Fibroblast of the aortic adventitia (primary cell): ENCODE results near the gene ABCB10. TPM values are rescaled to one million over a fixed set of nuclear protein-coding genes. Genes with fewer than 3 reads are reported as not detected.

Experiments used
- DNase-seq: peaks from one replicate; pipeline ENCODE4 v3.0.0-alpha.2; 2010; ENCODE audit warnings: low read depth
- H3K4me3 ChIP-seq: 2 replicates; pipeline ENCODE4 v1.5.1; 2011; ENCODE audit warnings: low read depth, mild to moderate bottlenecking, control low read depth, low read length, moderate library complexity
- total RNA-seq: library from RNA; depleted of rRNA; stranded (reverse); fragments of >200 nt; gene quantifications from 2 replicates; pipeline ENCODE4 v1.2.3, GENCODE V29; 2012; ENCODE audit warnings: low replicate concordance
- TF ChIP-seq, protein P1 (sequence below): IDR thresholded peaks from 2 replicates; pipeline ENCODE4 v1.5.1; 2011; ENCODE audit warnings: mild to moderate bottlenecking, low read length, control low read depth, inconsistent platforms; ENCODE audit not compliant: insufficient read depth

Gene ABCB10
- 13.1 and 16.8 TPM in 2 replicates for total RNA-seq

DNA sequence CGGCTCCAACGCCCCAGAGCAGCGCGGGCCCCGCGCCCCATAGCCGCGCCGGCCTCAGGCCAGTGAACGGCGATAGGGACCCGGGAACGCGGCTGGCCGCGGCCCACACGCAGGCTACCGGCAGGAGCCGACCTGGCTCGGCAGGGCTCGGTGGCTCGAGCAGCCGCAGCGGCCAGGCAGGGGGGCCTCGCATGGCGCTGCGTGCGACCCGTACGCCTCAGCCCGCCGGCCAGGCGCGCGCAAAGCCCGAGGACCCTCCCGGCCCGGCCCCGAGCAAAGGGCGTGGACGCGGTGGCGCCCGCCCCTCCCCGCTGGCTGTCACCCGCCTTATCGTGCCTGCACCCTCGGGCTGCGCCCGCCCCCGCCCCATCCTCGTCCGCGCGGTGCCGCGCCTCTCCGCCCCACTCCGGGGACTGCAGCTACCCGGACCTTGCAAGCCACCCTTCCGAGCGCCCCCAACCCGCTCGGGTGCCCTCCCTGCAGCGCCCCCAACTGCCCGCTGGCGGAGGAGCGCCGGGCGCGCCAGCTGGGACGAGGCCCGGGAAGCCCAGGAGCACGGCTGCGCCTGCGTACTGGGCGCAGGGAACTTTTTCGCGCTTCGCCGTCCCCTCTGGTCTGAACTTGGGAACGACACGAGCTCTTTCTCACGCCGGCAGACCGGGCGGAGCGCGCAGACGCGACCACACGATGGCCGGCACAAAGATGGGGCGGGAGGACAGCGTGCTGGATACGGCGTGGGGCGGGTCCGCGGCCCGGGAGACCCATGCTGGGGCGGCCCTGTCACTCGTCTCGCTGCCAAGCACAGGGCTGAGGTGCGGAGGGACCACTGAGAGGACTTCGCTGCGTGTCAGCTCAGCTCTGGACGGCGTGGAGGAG is at the start of gene ABCB10:
Gene ABCB10, minus strand, starts transcription at position 248 of the 876 bp plus-strand sequence. Its CDS starts 55 bp downstream, at position 193.
- peak within 1 kb of the TSS; percentile 86 for H3K4me3 ChIP-seq
- TF ChIP-seq, protein P1, sequence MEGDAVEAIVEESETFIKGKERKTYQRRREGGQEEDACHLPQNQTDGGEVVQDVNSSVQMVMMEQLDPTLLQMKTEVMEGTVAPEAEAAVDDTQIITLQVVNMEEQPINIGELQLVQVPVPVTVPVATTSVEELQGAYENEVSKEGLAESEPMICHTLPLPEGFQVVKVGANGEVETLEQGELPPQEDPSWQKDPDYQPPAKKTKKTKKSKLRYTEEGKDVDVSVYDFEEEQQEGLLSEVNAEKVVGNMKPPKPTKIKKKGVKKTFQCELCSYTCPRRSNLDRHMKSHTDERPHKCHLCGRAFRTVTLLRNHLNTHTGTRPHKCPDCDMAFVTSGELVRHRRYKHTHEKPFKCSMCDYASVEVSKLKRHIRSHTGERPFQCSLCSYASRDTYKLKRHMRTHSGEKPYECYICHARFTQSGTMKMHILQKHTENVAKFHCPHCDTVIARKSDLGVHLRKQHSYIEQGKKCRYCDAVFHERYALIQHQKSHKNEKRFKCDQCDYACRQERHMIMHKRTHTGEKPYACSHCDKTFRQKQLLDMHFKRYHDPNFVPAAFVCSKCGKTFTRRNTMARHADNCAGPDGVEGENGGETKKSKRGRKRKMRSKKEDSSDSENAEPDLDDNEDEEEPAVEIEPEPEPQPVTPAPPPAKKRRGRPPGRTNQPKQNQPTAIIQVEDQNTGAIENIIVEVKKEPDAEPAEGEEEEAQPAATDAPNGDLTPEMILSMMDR, result peak; percentile 61
- DNase-seq, result peak; percentile 95

DNA sequence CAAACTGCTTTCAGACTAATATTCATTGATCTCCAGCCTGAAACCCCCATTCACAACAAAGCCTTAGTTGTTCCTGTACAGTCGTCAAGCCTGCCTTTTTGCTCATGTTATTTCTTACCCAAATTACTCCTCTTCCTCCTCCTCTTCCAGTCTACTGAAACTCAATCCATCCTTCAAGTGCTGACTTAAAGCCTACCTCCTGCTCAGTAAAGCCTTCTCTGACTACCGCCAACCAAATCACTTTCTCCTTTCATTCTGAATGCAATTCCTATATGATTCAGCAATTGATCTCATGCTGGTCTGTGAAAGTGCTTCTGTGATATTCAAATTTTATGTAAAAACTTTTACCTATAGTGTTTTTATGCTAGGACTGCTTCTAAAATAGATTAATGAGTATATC is 48.9 kb upstream of the ABCB10 start:
- no peak for DNase-seq
- TF ChIP-seq, protein P1, result no peak
- no peak overlapping the region for H3K4me3 ChIP-seq

DNA sequence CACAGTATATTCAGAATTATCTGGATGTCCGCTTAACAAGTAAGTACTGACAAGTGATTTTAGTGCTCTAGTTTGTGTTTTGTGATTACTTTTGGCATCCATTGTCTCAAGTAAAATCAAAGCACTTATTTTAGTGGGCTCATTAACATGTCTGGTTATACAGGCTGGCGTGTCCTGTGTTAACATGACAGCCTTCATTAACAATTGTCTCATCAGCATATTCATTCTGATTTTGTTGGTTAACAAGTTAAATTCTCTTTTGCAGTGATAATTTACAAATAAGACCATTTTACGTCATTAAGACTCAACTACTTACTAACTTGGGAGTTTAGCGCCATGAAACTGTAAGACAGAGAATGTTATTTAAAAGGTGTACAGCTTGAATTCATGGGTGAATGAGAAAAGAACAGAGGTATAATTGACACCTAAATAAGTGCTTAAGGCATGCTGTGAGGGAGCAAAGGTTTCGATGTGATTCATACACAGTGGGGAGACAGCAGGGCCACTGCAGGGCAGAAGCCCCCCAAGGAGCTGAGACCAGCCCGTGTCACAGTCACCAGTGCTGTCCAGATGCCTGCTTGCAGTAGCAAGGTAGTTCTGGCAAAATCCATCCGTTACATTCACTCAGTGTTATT is 45.0 kb upstream of the ABCB10 start:
- DNase-seq, result no peak
- no peak overlapping the region for H3K4me3 ChIP-seq
- TF ChIP-seq, protein P1, result no peak

DNA sequence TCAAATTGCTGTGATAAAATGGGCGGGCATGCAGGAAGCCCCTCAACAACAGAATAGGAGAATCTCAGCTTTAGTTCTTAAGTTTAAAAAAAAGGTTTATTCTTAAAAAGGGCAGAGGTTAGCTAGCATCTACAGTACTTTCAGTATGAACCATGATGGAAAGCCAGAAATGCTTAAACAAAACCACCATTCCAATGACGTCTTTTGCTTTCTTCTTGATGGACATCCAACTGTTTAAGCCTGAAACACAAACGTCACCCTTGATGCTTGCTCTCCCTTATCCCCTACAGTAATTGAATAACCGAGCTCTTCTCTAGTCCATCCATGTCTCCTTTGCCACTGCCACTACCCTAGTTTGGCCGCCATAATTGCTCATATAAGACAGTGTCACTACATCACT is 41.7 kb upstream of the ABCB10 start:
- H3K4me3 ChIP-seq, result no peak overlapping the region
- TF ChIP-seq, protein P1, result no peak
- DNase-seq, result no peak

DNA sequence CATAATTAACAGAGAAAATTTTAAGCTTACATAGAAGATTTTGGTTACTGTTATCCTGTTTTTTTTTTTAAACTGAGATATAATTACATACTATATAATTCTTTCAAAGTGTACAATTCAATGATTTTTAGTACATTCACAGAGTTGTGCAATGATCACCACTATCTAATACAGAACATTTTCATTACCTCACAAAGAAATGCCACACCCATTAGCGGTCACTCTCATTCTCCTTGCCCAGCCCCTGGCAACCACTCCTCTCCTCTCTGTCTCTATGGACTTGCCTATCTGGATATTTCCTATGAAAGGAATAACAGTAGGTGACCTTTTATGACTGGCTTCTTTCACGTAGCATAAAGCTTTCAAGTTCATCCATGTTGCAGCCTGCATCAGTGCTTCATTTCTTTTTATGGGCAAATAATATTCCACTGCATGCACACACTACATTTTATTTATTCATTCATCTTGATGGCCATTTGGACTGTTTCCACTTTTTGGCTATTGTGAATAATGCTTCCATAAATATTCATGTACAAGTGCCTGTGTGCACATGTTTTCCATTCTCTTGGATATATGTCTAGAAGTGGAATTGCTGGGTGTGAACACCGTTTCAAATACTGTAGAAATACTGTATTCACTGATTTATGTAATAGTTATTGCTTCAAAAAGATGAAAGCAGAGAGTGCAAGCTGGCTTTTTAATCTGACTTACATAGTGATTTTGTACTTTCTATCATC is 40.9 kb upstream of the ABCB10 start:
- peak; percentile 55 for DNase-seq
- H3K4me3 ChIP-seq, result no peak overlapping the region
- TF ChIP-seq, protein P1, result no peak

DNA sequence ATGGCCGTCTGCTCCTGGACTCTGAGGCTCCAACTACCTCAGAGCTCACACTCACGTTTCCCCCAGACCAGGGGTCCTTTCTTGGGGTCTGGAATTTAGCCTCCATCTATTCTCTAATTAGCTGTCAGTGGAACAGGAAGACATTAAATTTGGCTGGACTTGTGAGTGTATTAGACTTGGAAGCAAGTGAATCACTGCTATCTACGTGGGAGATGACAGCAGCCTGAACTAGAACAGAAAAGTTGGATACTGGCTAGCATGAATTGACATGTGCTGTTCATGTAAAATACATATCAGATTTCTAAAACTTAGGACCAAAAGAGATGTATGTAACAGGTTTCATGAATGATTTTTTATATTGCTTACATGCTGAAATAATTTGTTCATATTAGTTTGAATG is 39.4 kb upstream of the ABCB10 start:
- H3K4me3 ChIP-seq, result no peak overlapping the region
- TF ChIP-seq, protein P1, result no peak
- peak; percentile 23 for DNase-seq
